Measurements from ENCODE around the gene GARIN1A.

The GARIN1A gene

GRCh38 chr7:128718967-128719642 lies 47.0 kb downstream of the GARIN1A start:
- no peak for DNase-seq (ENCODE audit: low read depth in 2 of 2)

- no peak for DNase-seq (ENCODE audit: low read depth in 2 of 2)
These were observed 49.3 kb downstream of the GARIN1A start for GRCh38 chr7:128721376-128721775.
